ENCODE measurements around the gene NYNRIN. TPM values are rescaled to one million over a fixed set of nuclear protein-coding genes. Genes with fewer than 3 reads are reported as not detected.

Gene NYNRIN
- total and polyA plus RNA-seq, 2 of the 8 experiments (the other 6 are each of a cell fraction or from before 2014, with no cell fraction given): 15.2 to 18.3 TPM

- TF ChIP-seq JUND (IDR thresholded peaks at IDR 0.05; ENCODE audit: low read length): no peak
- peak; percentile 22; the same call in 1 of the 2 replicates for TF ChIP-seq CEBPB (IDR thresholded peaks at IDR 0.05; ENCODE audit: low read depth, low read length)
- peak; percentile 72; the same call in 1 of the 2 replicates for TF ChIP-seq YY1 (IDR thresholded peaks at IDR 0.05; ENCODE audit: low read depth, low read length)
- TF ChIP-seq E2F6 (IDR thresholded peaks at IDR 0.05): no peak
- TF ChIP-seq SIN3A (conservative IDR thresholded peaks at IDR 0.05 in 1 of 2, IDR thresholded peaks at IDR 0.05 in 1 of 2; ENCODE audit: low read depth in 1 of 2, low read length in 2 of 2): peak in 1 of 2 experiments; percentile 28; a peak in 1 of 4 replicates
These were observed 22.2 kb upstream of the NYNRIN start (continued) for GRCh38 chr14:24376448-24377070.

All from H1 (cell line).